GM12878 (cell line): ENCODE measurements around the gene FCHSD2. TPM values are rescaled to one million over a fixed set of nuclear protein-coding genes. Genes with fewer than 3 reads are reported as not detected.

ENCODE experiments used
- BMI1 ChIP-seq: fragments of 450-650 bp; IDR thresholded peaks from 2 replicates; pipeline ENCODE4 v1.6.1; 2016; ENCODE audit warnings: mild to moderate bottlenecking, moderate library complexity, borderline replicate concordance
- CBFB ChIP-seq: IDR thresholded peaks from 2 replicates; pipeline ENCODE4 v1.6.1; 2016; ENCODE audit warnings: antibody characterized with exemption, low read depth
- CBX3 ChIP-seq: fragments of 200-600 bp; sonication (generic); IDR thresholded peaks from 2 replicates; pipeline ENCODE4 v1.6.1; 2016; ENCODE audit warnings: low read depth, borderline replicate concordance
- CBX5 ChIP-seq: sonication (generic); IDR thresholded peaks from 2 replicates; pipeline ENCODE4 v1.6.1; 2016; ENCODE audit warnings: low read depth, moderate library complexity, mild to moderate bottlenecking, inconsistent platforms
- CEBPB ChIP-seq, 2 experiments: fragments of 150-350 bp in 1 of 2; IDR thresholded peaks; 2 replicates each; pipeline ENCODE4 v1.6.1; 2012 to 2014; ENCODE audit warnings: low read depth in 2 of 2, low read length in 2 of 2, borderline replicate concordance in 1 of 2, inconsistent platforms in 1 of 2
- CHD2 ChIP-seq: IDR thresholded peaks from 2 replicates; pipeline ENCODE4 v1.6.1; 2011; ENCODE audit warnings: low read depth, low read length, improper control_type of control experiment, borderline replicate concordance
- EED ChIP-seq: sonication (generic); IDR thresholded peaks from 2 replicates; pipeline ENCODE4 v1.6.1; 2016; ENCODE audit warnings: antibody characterized with exemption, low read depth
- JUND ChIP-seq: IDR thresholded peaks from 2 replicates; pipeline ENCODE4 v1.6.1; 2012; ENCODE audit warnings: low read depth, mild to moderate bottlenecking, low read length, improper control_type of control experiment, moderate library complexity
- NRF1 ChIP-seq: conservative IDR thresholded peaks from 2 replicates; pipeline ENCODE4 v1.6.1; 2011; ENCODE audit warnings: mild to moderate bottlenecking, low read depth, low read length, improper control_type of control experiment
- SMAD1 ChIP-seq: fragments of 450-650 bp; IDR thresholded peaks from 2 replicates; pipeline ENCODE4 v1.6.1; 2018; ENCODE audit warnings: mild to moderate bottlenecking, low read depth; ENCODE audit not compliant: partially characterized antibody
- SMAD5 ChIP-seq: IDR thresholded peaks from 2 replicates; pipeline ENCODE4 v1.6.1; 2016; ENCODE audit warnings: antibody characterized with exemption, low read depth
- SPI1 ChIP-seq: IDR thresholded peaks from 2 replicates; pipeline ENCODE4 v1.6.1; 2011; ENCODE audit warnings: low read depth, mild to moderate bottlenecking, low read length, moderate library complexity, borderline replicate concordance; ENCODE audit not compliant: insufficient read depth
- STAT1 ChIP-seq: fragments of 450-650 bp; conservative IDR thresholded peaks from 2 replicates; pipeline ENCODE4 v1.6.1; 2014; ENCODE audit warnings: antibody characterized with exemption, mild to moderate bottlenecking
- TARDBP ChIP-seq: IDR thresholded peaks from 2 replicates; pipeline ENCODE4 v1.6.1; 2016; ENCODE audit warnings: borderline replicate concordance
- WRNIP1 ChIP-seq: IDR thresholded peaks from 2 replicates; pipeline ENCODE4 v1.6.1; 2011; ENCODE audit warnings: low read depth, low read length, improper control_type of control experiment, borderline replicate concordance
- polyA plus RNA-seq, 11 experiments: library from polyadenylated mRNA; depleted of rRNA in 4 of 11; unstranded in 6 of 11; stranded (reverse) in 5 of 11; fragments of >200 nt; fragmentation: Nextera tagmentation in 4 of 11; fragmentation: Illumina TruSeq in 1 of 11; extraction: Ambion mirVana in 4 of 11; extraction: Trizol in 1 of 11; gene quantifications; 1 replicate in 1 of 11; 2 replicates in 10 of 11; pipeline versions ENCODE4 v1.2.1 to v1.2.3, GENCODE V29; 2011 to 2016; ENCODE audit warnings: inconsistent platforms in 2 of 11, missing spikeins in 2 of 11, low read depth in 1 of 11
- total RNA-seq, 4 experiments: library from RNA; depleted of rRNA in 3 of 4; stranded (reverse); fragments of >200 nt in 3 of 4; fragmentation: Illumina TruSeq in 1 of 4; extraction: Trizol in 1 of 4; gene quantifications; 2 replicates each; pipeline versions ENCODE4 v1.2.1 to v1.2.3, GENCODE V29; 2013 to 2021
- TF ChIP-seq, protein P1 (sequence below): fragments of 450-650 bp; IDR thresholded peaks from 2 replicates; pipeline ENCODE4 v1.6.1; 2018; ENCODE audit warnings: mild to moderate bottlenecking, low read depth, moderate library complexity; ENCODE audit not compliant: partially characterized antibody
- TF ChIP-seq, protein P2 (sequence below): fragments of 450-650 bp; formaldehyde crosslinking; IDR thresholded peaks from 2 replicates; pipeline ENCODE4 v1.5.0; 2022; ENCODE audit warnings: mild to moderate bottlenecking, missing genetic modification characterization
- TF ChIP-seq, protein P3 (sequence below): IDR thresholded peaks from 2 replicates; pipeline ENCODE4 v1.6.1; 2012; ENCODE audit warnings: mild to moderate bottlenecking, low read depth, low read length
- TF ChIP-seq, protein P4 (sequence below): fragments of 450-650 bp; IDR thresholded peaks from 2 replicates; pipeline ENCODE4 v1.6.1; 2017; ENCODE audit warnings: mild to moderate bottlenecking

FCHSD2 gene
- total and polyA plus RNA-seq, 10 of the 15 experiments (the other 5 are each of a cell fraction or from before 2014, with no cell fraction given) = 13.2 to 89.8 (median 47.8) TPM

DNA sequence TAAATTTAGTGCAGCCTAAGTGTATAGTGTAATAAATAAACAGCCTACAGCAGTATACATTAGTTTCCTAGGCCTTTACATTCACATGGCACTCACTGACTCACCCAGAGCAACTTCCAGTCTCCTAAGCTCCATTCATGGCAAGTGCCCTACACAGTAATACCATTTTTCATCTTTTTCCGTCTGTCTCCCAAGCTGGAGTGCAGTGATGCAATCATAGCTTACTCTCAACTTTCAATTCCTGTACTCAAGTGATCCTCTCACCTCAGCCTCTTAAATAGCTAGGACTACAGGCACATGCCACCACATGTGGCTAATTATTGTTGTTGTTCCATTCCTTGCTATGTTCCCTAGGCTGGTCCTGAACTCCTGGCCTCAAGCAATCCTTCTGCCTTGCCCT, 54.4 kb downstream of the FCHSD2 start (continued):
- TF ChIP-seq, protein P1, sequence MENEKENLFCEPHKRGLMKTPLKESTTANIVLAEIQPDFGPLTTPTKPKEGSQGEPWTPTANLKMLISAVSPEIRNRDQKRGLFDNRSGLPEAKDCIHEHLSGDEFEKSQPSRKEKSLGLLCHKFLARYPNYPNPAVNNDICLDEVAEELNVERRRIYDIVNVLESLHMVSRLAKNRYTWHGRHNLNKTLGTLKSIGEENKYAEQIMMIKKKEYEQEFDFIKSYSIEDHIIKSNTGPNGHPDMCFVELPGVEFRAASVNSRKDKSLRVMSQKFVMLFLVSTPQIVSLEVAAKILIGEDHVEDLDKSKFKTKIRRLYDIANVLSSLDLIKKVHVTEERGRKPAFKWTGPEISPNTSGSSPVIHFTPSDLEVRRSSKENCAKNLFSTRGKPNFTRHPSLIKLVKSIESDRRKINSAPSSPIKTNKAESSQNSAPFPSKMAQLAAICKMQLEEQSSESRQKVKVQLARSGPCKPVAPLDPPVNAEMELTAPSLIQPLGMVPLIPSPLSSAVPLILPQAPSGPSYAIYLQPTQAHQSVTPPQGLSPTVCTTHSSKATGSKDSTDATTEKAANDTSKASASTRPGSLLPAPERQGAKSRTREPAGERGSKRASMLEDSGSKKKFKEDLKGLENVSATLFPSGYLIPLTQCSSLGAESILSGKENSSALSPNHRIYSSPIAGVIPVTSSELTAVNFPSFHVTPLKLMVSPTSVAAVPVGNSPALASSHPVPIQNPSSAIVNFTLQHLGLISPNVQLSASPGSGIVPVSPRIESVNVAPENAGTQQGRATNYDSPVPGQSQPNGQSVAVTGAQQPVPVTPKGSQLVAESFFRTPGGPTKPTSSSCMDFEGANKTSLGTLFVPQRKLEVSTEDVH = no peak
- no peak for TF ChIP-seq CBX3
- no peak for TF ChIP-seq STAT1
- no peak for TF ChIP-seq CBX5
- TF ChIP-seq CHD2 = no peak
- TF ChIP-seq CEBPB (IDR thresholded peaks at IDR 0.05; ENCODE audit: borderline replicate concordance in 1 of 2, low read depth in 2 of 2, low read length in 2 of 2) = peak in 1 of 2 experiments; percentile 53; a peak in 1 of 4 replicates
- TF ChIP-seq EED = peak; percentile 89
- TF ChIP-seq, protein P2, sequence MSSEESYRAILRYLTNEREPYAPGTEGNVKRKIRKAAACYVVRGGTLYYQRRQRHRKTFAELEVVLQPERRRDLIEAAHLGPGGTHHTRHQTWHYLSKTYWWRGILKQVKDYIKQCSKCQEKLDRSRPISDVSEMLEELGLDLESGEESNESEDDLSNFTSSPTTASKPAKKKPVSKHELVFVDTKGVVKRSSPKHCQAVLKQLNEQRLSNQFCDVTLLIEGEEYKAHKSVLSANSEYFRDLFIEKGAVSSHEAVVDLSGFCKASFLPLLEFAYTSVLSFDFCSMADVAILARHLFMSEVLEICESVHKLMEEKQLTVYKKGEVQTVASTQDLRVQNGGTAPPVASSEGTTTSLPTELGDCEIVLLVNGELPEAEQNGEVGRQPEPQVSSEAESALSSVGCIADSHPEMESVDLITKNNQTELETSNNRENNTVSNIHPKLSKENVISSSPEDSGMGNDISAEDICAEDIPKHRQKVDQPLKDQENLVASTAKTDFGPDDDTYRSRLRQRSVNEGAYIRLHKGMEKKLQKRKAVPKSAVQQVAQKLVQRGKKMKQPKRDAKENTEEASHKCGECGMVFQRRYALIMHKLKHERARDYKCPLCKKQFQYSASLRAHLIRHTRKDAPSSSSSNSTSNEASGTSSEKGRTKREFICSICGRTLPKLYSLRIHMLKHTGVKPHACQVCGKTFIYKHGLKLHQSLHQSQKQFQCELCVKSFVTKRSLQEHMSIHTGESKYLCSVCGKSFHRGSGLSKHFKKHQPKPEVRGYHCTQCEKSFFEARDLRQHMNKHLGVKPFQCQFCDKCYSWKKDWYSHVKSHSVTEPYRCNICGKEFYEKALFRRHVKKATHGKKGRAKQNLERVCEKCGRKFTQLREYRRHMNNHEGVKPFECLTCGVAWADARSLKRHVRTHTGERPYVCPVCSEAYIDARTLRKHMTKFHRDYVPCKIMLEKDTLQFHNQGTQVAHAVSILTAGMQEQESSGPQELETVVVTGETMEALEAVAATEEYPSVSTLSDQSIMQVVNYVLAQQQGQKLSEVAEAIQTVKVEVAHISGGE (CRISPR knock-in tag) = no peak
- TF ChIP-seq, protein P3, sequence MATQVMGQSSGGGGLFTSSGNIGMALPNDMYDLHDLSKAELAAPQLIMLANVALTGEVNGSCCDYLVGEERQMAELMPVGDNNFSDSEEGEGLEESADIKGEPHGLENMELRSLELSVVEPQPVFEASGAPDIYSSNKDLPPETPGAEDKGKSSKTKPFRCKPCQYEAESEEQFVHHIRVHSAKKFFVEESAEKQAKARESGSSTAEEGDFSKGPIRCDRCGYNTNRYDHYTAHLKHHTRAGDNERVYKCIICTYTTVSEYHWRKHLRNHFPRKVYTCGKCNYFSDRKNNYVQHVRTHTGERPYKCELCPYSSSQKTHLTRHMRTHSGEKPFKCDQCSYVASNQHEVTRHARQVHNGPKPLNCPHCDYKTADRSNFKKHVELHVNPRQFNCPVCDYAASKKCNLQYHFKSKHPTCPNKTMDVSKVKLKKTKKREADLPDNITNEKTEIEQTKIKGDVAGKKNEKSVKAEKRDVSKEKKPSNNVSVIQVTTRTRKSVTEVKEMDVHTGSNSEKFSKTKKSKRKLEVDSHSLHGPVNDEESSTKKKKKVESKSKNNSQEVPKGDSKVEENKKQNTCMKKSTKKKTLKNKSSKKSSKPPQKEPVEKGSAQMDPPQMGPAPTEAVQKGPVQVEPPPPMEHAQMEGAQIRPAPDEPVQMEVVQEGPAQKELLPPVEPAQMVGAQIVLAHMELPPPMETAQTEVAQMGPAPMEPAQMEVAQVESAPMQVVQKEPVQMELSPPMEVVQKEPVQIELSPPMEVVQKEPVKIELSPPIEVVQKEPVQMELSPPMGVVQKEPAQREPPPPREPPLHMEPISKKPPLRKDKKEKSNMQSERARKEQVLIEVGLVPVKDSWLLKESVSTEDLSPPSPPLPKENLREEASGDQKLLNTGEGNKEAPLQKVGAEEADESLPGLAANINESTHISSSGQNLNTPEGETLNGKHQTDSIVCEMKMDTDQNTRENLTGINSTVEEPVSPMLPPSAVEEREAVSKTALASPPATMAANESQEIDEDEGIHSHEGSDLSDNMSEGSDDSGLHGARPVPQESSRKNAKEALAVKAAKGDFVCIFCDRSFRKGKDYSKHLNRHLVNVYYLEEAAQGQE = no peak
- TF ChIP-seq JUND = no peak
- no peak for TF ChIP-seq NRF1
- TF ChIP-seq TARDBP = no peak
- TF ChIP-seq, protein P4, sequence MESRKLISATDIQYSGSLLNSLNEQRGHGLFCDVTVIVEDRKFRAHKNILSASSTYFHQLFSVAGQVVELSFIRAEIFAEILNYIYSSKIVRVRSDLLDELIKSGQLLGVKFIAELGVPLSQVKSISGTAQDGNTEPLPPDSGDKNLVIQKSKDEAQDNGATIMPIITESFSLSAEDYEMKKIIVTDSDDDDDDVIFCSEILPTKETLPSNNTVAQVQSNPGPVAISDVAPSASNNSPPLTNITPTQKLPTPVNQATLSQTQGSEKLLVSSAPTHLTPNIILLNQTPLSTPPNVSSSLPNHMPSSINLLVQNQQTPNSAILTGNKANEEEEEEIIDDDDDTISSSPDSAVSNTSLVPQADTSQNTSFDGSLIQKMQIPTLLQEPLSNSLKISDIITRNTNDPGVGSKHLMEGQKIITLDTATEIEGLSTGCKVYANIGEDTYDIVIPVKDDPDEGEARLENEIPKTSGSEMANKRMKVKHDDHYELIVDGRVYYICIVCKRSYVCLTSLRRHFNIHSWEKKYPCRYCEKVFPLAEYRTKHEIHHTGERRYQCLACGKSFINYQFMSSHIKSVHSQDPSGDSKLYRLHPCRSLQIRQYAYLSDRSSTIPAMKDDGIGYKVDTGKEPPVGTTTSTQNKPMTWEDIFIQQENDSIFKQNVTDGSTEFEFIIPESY = no peak
- no peak for TF ChIP-seq CBFB
- TF ChIP-seq SPI1 = peak; percentile 13; the same call in 1 of the 2 replicates
- no peak for TF ChIP-seq WRNIP1
- no peak for TF ChIP-seq SMAD5
- TF ChIP-seq BMI1 = no peak
- no peak for TF ChIP-seq SMAD1
